ENCODE results near the gene SIRPG.

SIRPG gene

DNA sequence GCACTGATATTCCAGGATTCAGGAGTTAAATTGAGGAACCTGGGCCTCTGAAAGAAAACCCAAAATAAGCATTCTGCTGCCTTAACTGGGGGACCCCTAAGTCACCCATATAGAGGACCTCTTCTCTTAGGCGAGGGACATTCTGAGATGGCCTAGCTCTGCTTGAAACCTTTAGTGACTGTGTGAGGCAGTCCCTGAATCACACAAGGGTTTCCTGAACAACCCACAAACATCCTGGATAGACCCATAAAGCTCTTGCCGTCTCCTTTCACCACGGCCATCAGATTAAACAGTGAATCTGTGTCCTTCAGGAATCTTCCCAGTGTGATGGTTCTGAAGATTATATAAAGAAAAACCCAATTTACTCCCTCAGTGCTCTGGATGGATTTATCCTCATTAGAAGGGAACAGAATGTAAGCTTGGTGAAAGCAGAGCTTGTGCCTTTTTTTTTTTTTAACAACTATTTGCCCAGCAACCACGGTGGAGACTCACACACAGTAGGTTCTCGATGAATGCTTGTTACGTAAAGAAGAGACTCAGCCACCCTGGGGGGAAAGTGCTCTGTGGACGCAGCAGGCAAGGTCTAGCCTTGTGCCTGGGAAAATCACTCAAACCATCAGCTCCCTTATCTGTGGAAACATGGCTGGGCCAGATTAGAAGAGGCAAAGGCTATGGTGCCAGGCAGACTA lies 39.1 kb upstream of the SIRPG start:
- in situ Hi-C loops (cut with HindIII; ENCODE audit: low sequenced_read_pairs), result no loop called here
- DNase-seq (ENCODE audit: low read depth, low spot score), result no peak

DNA sequence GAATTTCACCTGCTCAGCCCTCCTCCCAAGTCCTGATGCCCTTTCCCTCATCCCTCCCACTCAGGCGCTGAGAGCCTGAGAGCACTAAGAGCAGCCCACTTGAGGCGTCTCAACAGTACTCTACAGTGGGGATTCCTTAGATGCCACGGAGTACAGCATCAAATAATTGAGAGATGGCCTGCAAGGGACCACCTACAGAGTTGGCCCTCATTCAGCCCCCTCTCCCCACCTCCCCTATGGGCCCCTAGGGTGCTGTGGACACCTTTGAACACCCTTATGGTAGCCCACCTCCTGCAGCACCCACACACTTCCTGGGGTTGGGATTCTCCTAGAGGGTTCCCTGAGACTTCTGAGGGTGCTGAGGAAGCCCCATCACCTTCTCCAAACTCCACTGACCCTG lies 37.1 kb upstream of the SIRPG start:
- no peak overlapping the region for H3K4me3 ChIP-seq (ENCODE audit: low read depth, low read length)
- in situ Hi-C loops (cut with HindIII; ENCODE audit: low sequenced_read_pairs), result no loop called here
- TF ChIP-seq, protein P1, sequence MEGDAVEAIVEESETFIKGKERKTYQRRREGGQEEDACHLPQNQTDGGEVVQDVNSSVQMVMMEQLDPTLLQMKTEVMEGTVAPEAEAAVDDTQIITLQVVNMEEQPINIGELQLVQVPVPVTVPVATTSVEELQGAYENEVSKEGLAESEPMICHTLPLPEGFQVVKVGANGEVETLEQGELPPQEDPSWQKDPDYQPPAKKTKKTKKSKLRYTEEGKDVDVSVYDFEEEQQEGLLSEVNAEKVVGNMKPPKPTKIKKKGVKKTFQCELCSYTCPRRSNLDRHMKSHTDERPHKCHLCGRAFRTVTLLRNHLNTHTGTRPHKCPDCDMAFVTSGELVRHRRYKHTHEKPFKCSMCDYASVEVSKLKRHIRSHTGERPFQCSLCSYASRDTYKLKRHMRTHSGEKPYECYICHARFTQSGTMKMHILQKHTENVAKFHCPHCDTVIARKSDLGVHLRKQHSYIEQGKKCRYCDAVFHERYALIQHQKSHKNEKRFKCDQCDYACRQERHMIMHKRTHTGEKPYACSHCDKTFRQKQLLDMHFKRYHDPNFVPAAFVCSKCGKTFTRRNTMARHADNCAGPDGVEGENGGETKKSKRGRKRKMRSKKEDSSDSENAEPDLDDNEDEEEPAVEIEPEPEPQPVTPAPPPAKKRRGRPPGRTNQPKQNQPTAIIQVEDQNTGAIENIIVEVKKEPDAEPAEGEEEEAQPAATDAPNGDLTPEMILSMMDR (IDR thresholded peaks at IDR 0.05; ENCODE audit: low read depth, low read length), result no peak
- DNase-seq (ENCODE audit: low read depth, low spot score), result no peak

More for the DNA sequence above, 39.1 kb upstream of the SIRPG start:
- TF ChIP-seq, protein P1 (IDR thresholded peaks at IDR 0.05; ENCODE audit: low read depth, low read length), result no peak
- no peak overlapping the region for H3K4me3 ChIP-seq (ENCODE audit: low read depth, low read length)

DNA sequence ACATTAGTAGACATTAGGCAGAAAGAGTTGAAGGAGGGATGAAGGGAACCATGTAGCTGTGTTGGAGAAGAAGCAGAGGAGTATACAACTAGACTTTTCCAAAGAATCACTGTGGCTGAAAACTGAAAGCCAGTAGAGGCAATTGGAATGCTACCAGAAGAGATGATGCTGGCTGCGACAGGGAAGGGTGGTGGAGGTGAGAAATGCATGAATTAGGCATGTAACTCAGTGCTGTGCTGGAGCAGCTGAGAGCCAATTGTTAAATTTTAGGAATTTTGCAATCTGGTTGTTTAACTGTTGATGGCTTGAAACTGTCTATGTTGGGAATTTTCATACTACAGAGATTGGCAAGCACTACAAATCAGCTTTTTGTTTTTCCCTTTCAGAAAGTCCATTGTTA lies 35.8 kb upstream of the SIRPG start:
- H3K4me3 ChIP-seq (ENCODE audit: low read depth, low read length), result no peak overlapping the region
- DNase-seq (ENCODE audit: low read depth, low spot score), result no peak
- TF ChIP-seq, protein P1 (IDR thresholded peaks at IDR 0.05; ENCODE audit: low read depth, low read length), result no peak
- in situ Hi-C loops (cut with HindIII; ENCODE audit: low sequenced_read_pairs), result no loop called here

DNA sequence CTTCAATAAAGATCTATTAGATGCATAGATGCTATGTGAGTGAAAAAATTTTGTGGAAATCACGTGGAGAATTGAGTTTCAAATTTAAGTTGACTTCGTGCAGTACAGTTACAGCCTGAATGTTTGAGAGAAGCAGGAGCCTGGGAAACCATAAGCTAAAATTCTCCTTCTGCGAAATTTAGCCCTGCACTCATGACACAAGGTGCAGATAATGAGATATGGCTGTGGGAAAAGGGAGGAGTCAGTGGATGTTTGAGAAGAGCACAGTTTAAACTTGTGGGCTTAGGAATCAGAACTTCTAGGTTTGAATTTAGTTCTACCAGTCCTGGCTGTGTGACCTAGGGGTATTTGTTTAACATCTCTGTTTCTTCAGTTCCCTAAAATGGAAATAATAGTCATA lies 32.1 kb upstream of the SIRPG start:
- TF ChIP-seq, protein P1 (IDR thresholded peaks at IDR 0.05; ENCODE audit: low read depth, low read length), result no peak
- DNase-seq (ENCODE audit: low read depth, low spot score), result no peak
- H3K4me3 ChIP-seq (ENCODE audit: low read depth, low read length), result no peak overlapping the region
- in situ Hi-C loops (cut with HindIII; ENCODE audit: low sequenced_read_pairs), result no loop called here

DNA sequence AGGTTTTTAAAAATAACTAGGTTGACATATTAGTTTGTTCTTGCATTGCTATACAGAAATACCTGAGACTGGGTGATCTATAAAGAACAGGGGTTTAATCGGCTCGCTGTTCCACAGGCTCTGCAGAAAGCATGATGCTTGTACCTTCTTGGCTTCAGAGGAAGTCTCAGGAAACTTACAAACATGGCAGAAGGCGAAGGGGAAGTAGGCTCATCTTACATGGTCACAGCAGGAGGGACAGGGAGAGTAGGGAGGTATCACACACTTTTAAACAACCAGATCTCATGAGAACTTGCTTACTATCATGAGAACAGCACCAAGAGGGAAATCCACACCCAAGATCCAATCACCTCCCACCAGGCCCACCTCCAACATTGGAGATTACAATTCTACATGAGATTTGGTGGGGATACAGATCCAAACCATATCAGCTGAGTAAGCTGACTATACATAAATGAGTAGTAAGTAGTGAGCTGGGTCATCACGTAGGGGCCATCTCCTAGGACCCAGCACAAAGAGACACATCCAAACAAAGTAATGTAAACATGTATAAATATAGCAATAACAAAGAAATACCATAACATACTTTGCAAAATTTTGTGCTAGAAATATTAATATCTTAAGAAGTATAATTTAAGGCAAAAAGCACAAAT lies 31.4 kb upstream of the SIRPG start:
- in situ Hi-C loops (cut with HindIII; ENCODE audit: low sequenced_read_pairs), result no loop called here
- no peak overlapping the region for H3K4me3 ChIP-seq (ENCODE audit: low read depth, low read length)
- DNase-seq (ENCODE audit: low read depth, low spot score), result no peak
- TF ChIP-seq, protein P1 (IDR thresholded peaks at IDR 0.05; ENCODE audit: low read depth, low read length), result no peak

DNA sequence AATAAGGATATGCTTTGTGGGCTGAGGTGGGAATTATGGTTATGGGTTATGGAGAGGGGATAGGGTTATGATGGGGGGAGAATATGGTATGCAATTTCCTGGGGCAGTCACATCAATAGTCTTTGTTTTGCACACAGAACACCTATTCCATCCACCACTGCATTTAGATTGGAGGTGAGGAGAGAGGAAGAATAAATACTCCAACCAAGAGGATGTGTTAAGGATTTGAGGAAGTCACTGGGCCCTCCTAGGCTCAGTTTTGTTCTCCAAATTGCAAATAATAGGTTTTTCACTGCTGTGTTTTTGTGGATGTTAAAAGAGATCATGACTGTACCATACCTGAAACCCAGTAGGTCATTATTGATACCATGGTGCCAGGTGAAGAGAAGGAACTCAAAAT lies 29.5 kb upstream of the SIRPG start:
- H3K4me3 ChIP-seq (ENCODE audit: low read depth, low read length), result no peak overlapping the region
- in situ Hi-C loops (cut with HindIII; ENCODE audit: low sequenced_read_pairs), result no loop called here
- no peak for DNase-seq (ENCODE audit: low read depth, low spot score)
- TF ChIP-seq, protein P1 (IDR thresholded peaks at IDR 0.05; ENCODE audit: low read depth, low read length), result no peak

Data from astrocyte of the spinal cord (primary cell).